A549 (cell line): ENCODE measurements around the gene BNIP5. TPM values are rescaled to one million over a fixed set of nuclear protein-coding genes. Genes with fewer than 3 reads are reported as not detected.

Experiments used
- ATAC-seq, 2 experiments: fragments of 200-7000 bp in 1 of 2; fragments of >200 bp in 1 of 2; cut with Nextera tagmentation in 1 of 2; cut with Tn5 transposase in 1 of 2; 3 replicates each; pipeline versions ENCODE4 v1.8.0 to v1.9.1; 2018 to 2020; ENCODE audit warnings: mild to moderate bottlenecking in 1 of 2, moderate library complexity in 1 of 2
- CTCF ChIA-PET: fragments of 300-600 bp; sonication (Branson Sonifier 250); formaldehyde crosslinking; extraction: SDS; loops from one replicate; lab custom pipeline; 2021; ENCODE audit warnings: antibody characterized with exemption, inconsistent platforms; lab: Yijun Ruan, JAX
- POLR2A ChIA-PET: fragments of 350-600 bp; formaldehyde crosslinking; extraction: SDS; loops from one replicate; lab custom pipeline; 2021; ENCODE audit warnings: antibody characterized with exemption, inconsistent platforms; lab: Yijun Ruan, JAX
- DNase-seq, 2 experiments: peaks; one replicate each; pipeline versions ENCODE4 v3.0.0 to v3.0.0-alpha.2; 2011 to 2016; ENCODE audit warnings: low read depth in 1 of 2, low spot score in 1 of 2
- FAIRE-seq: peaks from 2 replicates; lab custom pipeline; 2011; peaks lifted over from hg19 to GRCh38; lab: Jason Lieb, UNC
- H3K27ac ChIP-seq, 2 experiments: fragments of >200 bp; sonication (Bioruptor Twin); formaldehyde crosslinking; 3 replicates each; pipeline ENCODE4 v1.5.1; 2016 to 2017
- H3K4me1 ChIP-seq: fragments of >200 bp; sonication (Bioruptor Twin); formaldehyde crosslinking; 3 replicates; pipeline ENCODE4 v1.6.1; 2016
- H3K4me2 ChIP-seq: fragments of >200 bp; sonication (Bioruptor Twin); formaldehyde crosslinking; 3 replicates; pipeline ENCODE4 v1.6.1; 2016
- H3K4me3 ChIP-seq: fragments of >200 bp; sonication (Bioruptor Twin); formaldehyde crosslinking; 3 replicates; pipeline ENCODE4 v1.5.1; 2016
- H3K9me3 ChIP-seq: fragments of >200 bp; sonication (Bioruptor Twin); formaldehyde crosslinking; 3 replicates; pipeline ENCODE4 v1.6.1; 2016
- CBX8 ChIP-seq: fragments of 200-600 bp; sonication (generic); IDR thresholded peaks from 2 replicates; pipeline ENCODE4 v1.6.1; 2016
- CEBPB ChIP-seq, 2 experiments: fragments of >200 bp in 1 of 2; sonication (Bioruptor Twin) in 1 of 2; formaldehyde crosslinking in 1 of 2; IDR thresholded peaks; 2 replicates each; pipeline ENCODE4 v1.6.1; 2012 to 2016
- EHMT2 ChIP-seq: fragments of 200-600 bp; sonication (generic); IDR thresholded peaks from 2 replicates; pipeline ENCODE4 v1.6.1; 2016; ENCODE audit warnings: antibody characterized with exemption, low read depth, mild to moderate bottlenecking, moderate library complexity
- EP300 ChIP-seq, 2 experiments: fragments of >200 bp; sonication (Bioruptor Twin); formaldehyde crosslinking; IDR thresholded peaks; 2 replicates in 1 of 2; 3 replicates in 1 of 2; pipeline ENCODE4 v1.6.1; 2016 to 2017
- ESRRA ChIP-seq: fragments of 150-350 bp; IDR thresholded peaks from 2 replicates; pipeline ENCODE4 v1.6.1; 2014; ENCODE audit warnings: mild to moderate bottlenecking, low read length, borderline replicate concordance
- FOXS1 ChIP-seq: fragments of 250-450 bp; sonication (Bioruptor Pico); IDR thresholded peaks from 2 replicates; pipeline ENCODE4 v1.5.0; 2020; ENCODE audit warnings: mild to moderate bottlenecking, moderate library complexity
- GATA3 ChIP-seq: IDR thresholded peaks from 2 replicates; pipeline ENCODE4 v1.6.1; 2012; ENCODE audit warnings: borderline replicate concordance
- HEYL ChIP-seq: fragments of 250-450 bp; sonication (Bioruptor Pico); IDR thresholded peaks from 2 replicates; pipeline ENCODE4 v1.8.0; 2021; ENCODE audit warnings: mild to moderate bottlenecking, moderate library complexity
- HOXB5 ChIP-seq: fragments of 250-450 bp; sonication (Bioruptor Pico); IDR thresholded peaks from 2 replicates; pipeline ENCODE4 v1.5.0; 2020; ENCODE audit warnings: mild to moderate bottlenecking, moderate library complexity
- MAFK ChIP-seq: fragments of 450-650 bp; IDR thresholded peaks from 2 replicates; pipeline ENCODE4 v1.6.1; 2014; ENCODE audit not compliant: partially characterized antibody
- NR3C1 ChIP-seq: fragments of >200 bp; sonication (Bioruptor Twin); formaldehyde crosslinking; IDR thresholded peaks from 3 replicates; pipeline ENCODE4 v1.6.1; 2017
- POLR2AphosphoS2 ChIP-seq: conservative IDR thresholded peaks from 2 replicates; pipeline ENCODE4 v1.6.1; 2012; ENCODE audit warnings: low read length, improper control_type of control experiment, inconsistent platforms
- RARB ChIP-seq: fragments of 250-450 bp; sonication (Bioruptor Pico); IDR thresholded peaks from 2 replicates; pipeline ENCODE4 v1.8.0; 2021; ENCODE audit warnings: mild to moderate bottlenecking, moderate library complexity
- RFX5 ChIP-seq: fragments of 450-650 bp; IDR thresholded peaks from 2 replicates; pipeline ENCODE4 v1.7.1; 2014; ENCODE audit warnings: antibody characterized with exemption, mild to moderate bottlenecking, moderate library complexity
- RNF2 ChIP-seq: fragments of 200-600 bp; sonication (generic); IDR thresholded peaks from 2 replicates; pipeline ENCODE4 v1.6.1; 2016; ENCODE audit warnings: low read depth, mild to moderate bottlenecking, antibody characterized with exemption, moderate library complexity, borderline replicate concordance
- SREBF2 ChIP-seq: fragments of 450-650 bp; IDR thresholded peaks from 2 replicates; pipeline ENCODE4 v1.6.1; 2014; ENCODE audit warnings: mild to moderate bottlenecking, moderate library complexity
- TP53 ChIP-seq: fragments of 250-450 bp; sonication (Bioruptor Pico); IDR thresholded peaks from 2 replicates; pipeline ENCODE4 v1.5.0; 2021; ENCODE audit warnings: mild to moderate bottlenecking, moderate library complexity
- ZC3H11A ChIP-seq: fragments of 450-650 bp; IDR thresholded peaks from 2 replicates; pipeline ENCODE4 v1.6.1; 2014; ENCODE audit warnings: antibody characterized with exemption, mild to moderate bottlenecking
- whole genome bisulfite sequencing: methylation state at CpG from one replicate; pipeline ENCODE4 v1.1.6; 2017; ENCODE audit errors: missing lambda C conversion rate; 5-methylcytosine and 5-hydroxymethylcytosine counted together
- polyA plus RNA-seq, 4 experiments: library from polyadenylated mRNA; depleted of rRNA in 3 of 4; stranded (reverse); fragments of >200 nt; fragmentation: RNase III in 1 of 4; extraction: RNeasy Plus Mini Kit Qiagen cat#74134 plus additional on column Dnase treatment in 1 of 4; gene quantifications; 2 replicates in 3 of 4; 3 replicates in 1 of 4; pipeline ENCODE4 v1.2.3, GENCODE V29; 2011 to 2017
- TF ChIP-seq, protein P1 (sequence below): fragments of 250-450 bp; sonication (Bioruptor Pico); IDR thresholded peaks from 2 replicates; pipeline ENCODE4 v1.5.0; 2020; ENCODE audit warnings: low read depth, mild to moderate bottlenecking, moderate library complexity
- TF ChIP-seq, protein P2 (sequence below): fragments of >200 bp; sonication (Bioruptor Twin); formaldehyde crosslinking; IDR thresholded peaks from 2 replicates; pipeline ENCODE4 v1.6.1; 2016
- TF ChIP-seq, protein P3 (sequence below): fragments of >200 bp; sonication (Bioruptor Twin); formaldehyde crosslinking; IDR thresholded peaks from 3 replicates; pipeline ENCODE4 v1.5.1; 2016
- TF ChIP-seq, protein P4 (sequence below): IDR thresholded peaks from 2 replicates; pipeline ENCODE4 v1.6.1; 2012
- TF ChIP-seq, protein P5 (sequence below): fragments of 450-650 bp; IDR thresholded peaks from 2 replicates; pipeline ENCODE4 v1.6.1; 2014; ENCODE audit warnings: antibody characterized with exemption
- TF ChIP-seq, protein P6 (sequence below): fragments of 200-600 bp; sonication (generic); IDR thresholded peaks from 2 replicates; pipeline ENCODE4 v1.6.1; 2016; ENCODE audit warnings: antibody characterized with exemption, mild to moderate bottlenecking, moderate library complexity
- TF ChIP-seq, protein P7 (sequence below): IDR thresholded peaks from 2 replicates; pipeline ENCODE4 v1.6.1; 2012; ENCODE audit warnings: low read depth, borderline replicate concordance

The BNIP5 gene
- polyA plus RNA-seq, 2 of the 4 experiments (the other 2 are of a cell fraction): not detected

DNA sequence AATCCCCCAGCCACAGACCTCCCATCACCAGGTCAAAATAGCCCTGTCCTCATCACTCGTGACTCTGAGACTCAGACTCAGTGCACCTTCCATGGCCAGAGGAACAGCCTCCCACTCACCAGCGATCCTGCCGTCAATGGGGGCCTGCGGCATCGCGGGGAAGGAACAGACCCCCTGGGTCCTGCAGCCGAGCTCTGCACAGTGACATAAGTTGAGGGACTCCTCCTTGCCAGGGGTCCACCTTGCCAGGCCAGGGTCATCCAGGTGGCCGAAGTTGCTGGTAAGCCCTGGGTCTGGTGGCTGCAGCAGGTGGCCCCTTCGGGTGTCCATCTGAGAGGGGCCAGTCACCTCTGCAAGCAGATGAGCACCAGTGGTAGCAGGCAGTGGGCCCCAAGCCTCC is 34.5 kb upstream of the BNIP5 start:
- H3K9me3 ChIP-seq: no peaks in the 10 kb centered on the region

DNA sequence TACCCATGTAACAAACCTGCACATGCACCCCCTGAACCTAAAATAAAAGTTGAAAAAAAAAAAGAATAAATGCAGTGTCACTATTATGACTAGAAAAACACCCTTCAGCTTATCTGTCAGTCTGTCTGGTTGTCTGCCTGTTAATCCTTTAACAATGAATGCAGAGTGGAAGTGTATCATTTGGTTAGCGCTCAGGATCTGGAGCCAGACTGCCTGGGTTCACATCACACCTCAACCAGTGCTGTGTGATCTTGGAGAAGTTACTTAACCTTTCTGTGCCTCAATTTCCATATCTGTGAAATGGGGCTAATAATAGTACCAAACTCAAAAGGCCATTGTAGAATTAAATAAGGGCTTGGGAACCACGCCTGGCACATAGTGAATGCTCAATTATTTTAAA is 34.0 kb upstream of the BNIP5 start:
- FAIRE-seq (no peak), DNase-seq (no peak), ATAC-seq (no peak)
- no peaks in the 10 kb centered on the region for H3K9me3 ChIP-seq
- no peaks in the 10 kb centered on the region for H3K4me1 ChIP-seq
- ChIA-PET POLR2A (no interaction called here), CTCF (interaction anchor here (0.6 to 4.6 kb wide), 2 partner anchors 10 to 19 kb away, joined by 3 to 23 read pairs; no protein-coding TSS in a partner anchor)
- no peak overlapping the region for H3K4me3 ChIP-seq
- H3K4me2 ChIP-seq: no peak overlapping the region
- WGBS: 72% methylated on average over 2 of the region's 2 CpGs
- no peak overlapping the region for H3K27ac ChIP-seq
- TF ChIP-seq CBX8: no peak
- TF ChIP-seq, protein P1, sequence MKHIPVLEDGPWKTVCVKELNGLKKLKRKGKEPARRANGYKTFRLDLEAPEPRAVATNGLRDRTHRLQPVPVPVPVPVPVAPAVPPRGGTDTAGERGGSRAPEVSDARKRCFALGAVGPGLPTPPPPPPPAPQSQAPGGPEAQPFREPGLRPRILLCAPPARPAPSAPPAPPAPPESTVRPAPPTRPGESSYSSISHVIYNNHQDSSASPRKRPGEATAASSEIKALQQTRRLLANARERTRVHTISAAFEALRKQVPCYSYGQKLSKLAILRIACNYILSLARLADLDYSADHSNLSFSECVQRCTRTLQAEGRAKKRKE (CRISPR knock-in tag): no peak
- no peak for TF ChIP-seq SREBF2
- no peak for TF ChIP-seq CEBPB (IDR thresholded peaks at IDR 0.05)
- no peak for TF ChIP-seq MAFK
- TF ChIP-seq HOXB5 (CRISPR knock-in tag): no peak
- TF ChIP-seq, protein P2, sequence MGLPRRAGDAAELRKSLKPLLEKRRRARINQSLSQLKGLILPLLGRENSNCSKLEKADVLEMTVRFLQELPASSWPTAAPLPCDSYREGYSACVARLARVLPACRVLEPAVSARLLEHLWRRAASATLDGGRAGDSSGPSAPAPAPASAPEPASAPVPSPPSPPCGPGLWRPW: no peak
- TF ChIP-seq ESRRA: no peak
- no peak for TF ChIP-seq NR3C1
- no peak for TF ChIP-seq HEYL (CRISPR knock-in tag)
- TF ChIP-seq, protein P3, sequence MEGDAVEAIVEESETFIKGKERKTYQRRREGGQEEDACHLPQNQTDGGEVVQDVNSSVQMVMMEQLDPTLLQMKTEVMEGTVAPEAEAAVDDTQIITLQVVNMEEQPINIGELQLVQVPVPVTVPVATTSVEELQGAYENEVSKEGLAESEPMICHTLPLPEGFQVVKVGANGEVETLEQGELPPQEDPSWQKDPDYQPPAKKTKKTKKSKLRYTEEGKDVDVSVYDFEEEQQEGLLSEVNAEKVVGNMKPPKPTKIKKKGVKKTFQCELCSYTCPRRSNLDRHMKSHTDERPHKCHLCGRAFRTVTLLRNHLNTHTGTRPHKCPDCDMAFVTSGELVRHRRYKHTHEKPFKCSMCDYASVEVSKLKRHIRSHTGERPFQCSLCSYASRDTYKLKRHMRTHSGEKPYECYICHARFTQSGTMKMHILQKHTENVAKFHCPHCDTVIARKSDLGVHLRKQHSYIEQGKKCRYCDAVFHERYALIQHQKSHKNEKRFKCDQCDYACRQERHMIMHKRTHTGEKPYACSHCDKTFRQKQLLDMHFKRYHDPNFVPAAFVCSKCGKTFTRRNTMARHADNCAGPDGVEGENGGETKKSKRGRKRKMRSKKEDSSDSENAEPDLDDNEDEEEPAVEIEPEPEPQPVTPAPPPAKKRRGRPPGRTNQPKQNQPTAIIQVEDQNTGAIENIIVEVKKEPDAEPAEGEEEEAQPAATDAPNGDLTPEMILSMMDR: no peak
- no peak for TF ChIP-seq RARB (CRISPR knock-in tag)

More for the DNA sequence above, 34.5 kb upstream of the BNIP5 start:
- H3K27ac ChIP-seq: no peak overlapping the region
- ATAC-seq: no peak
- ChIA-PET CTCF (interaction anchor here (0.6 to 4.6 kb wide), 2 partner anchors 10 to 19 kb away, joined by 3 to 23 read pairs; no protein-coding TSS in a partner anchor), POLR2A (no interaction called here)
- H3K4me1 ChIP-seq: no peaks in the 10 kb centered on the region
- WGBS: 70% methylated on average over 1 of the region's 9 CpGs
- DNase-seq: no peak
- no peak for TF ChIP-seq RNF2
- TF ChIP-seq RFX5: no peak
- TF ChIP-seq HOXB5 (CRISPR knock-in tag): no peak
- TF ChIP-seq POLR2AphosphoS2: no peak
- TF ChIP-seq, protein P4, sequence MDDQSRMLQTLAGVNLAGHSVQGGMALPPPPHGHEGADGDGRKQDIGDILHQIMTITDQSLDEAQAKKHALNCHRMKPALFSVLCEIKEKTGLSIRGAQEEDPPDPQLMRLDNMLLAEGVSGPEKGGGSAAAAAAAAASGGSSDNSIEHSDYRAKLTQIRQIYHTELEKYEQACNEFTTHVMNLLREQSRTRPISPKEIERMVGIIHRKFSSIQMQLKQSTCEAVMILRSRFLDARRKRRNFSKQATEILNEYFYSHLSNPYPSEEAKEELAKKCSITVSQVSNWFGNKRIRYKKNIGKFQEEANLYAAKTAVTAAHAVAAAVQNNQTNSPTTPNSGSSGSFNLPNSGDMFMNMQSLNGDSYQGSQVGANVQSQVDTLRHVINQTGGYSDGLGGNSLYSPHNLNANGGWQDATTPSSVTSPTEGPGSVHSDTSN: no peak
- TF ChIP-seq, protein P5, sequence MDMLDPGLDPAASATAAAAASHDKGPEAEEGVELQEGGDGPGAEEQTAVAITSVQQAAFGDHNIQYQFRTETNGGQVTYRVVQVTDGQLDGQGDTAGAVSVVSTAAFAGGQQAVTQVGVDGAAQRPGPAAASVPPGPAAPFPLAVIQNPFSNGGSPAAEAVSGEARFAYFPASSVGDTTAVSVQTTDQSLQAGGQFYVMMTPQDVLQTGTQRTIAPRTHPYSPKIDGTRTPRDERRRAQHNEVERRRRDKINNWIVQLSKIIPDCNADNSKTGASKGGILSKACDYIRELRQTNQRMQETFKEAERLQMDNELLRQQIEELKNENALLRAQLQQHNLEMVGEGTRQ: no peak
- TF ChIP-seq GATA3: no peak
- no peak for TF ChIP-seq FOXS1 (CRISPR knock-in tag)
- TF ChIP-seq, protein P6, sequence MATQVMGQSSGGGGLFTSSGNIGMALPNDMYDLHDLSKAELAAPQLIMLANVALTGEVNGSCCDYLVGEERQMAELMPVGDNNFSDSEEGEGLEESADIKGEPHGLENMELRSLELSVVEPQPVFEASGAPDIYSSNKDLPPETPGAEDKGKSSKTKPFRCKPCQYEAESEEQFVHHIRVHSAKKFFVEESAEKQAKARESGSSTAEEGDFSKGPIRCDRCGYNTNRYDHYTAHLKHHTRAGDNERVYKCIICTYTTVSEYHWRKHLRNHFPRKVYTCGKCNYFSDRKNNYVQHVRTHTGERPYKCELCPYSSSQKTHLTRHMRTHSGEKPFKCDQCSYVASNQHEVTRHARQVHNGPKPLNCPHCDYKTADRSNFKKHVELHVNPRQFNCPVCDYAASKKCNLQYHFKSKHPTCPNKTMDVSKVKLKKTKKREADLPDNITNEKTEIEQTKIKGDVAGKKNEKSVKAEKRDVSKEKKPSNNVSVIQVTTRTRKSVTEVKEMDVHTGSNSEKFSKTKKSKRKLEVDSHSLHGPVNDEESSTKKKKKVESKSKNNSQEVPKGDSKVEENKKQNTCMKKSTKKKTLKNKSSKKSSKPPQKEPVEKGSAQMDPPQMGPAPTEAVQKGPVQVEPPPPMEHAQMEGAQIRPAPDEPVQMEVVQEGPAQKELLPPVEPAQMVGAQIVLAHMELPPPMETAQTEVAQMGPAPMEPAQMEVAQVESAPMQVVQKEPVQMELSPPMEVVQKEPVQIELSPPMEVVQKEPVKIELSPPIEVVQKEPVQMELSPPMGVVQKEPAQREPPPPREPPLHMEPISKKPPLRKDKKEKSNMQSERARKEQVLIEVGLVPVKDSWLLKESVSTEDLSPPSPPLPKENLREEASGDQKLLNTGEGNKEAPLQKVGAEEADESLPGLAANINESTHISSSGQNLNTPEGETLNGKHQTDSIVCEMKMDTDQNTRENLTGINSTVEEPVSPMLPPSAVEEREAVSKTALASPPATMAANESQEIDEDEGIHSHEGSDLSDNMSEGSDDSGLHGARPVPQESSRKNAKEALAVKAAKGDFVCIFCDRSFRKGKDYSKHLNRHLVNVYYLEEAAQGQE: no peak
- no peak for TF ChIP-seq EHMT2
- TF ChIP-seq ESRRA: no peak
- TF ChIP-seq EP300 (IDR thresholded peaks at IDR 0.05): no peak
- no peak for TF ChIP-seq MAFK
- TF ChIP-seq, protein P1 (CRISPR knock-in tag): no peak
- TF ChIP-seq ZC3H11A: no peak
- TF ChIP-seq, protein P2: no peak
- TF ChIP-seq CEBPB (IDR thresholded peaks at IDR 0.05): no peak
- TF ChIP-seq, protein P7, sequence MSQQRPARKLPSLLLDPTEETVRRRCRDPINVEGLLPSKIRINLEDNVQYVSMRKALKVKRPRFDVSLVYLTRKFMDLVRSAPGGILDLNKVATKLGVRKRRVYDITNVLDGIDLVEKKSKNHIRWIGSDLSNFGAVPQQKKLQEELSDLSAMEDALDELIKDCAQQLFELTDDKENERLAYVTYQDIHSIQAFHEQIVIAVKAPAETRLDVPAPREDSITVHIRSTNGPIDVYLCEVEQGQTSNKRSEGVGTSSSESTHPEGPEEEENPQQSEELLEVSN: no peak
- no peak for TF ChIP-seq TP53
- no peak for FAIRE-seq
- no peak overlapping the region for H3K4me3 ChIP-seq
- H3K4me2 ChIP-seq: no peak overlapping the region
